ENCODE data around the gene FAM131A. TPM values are rescaled to one million over a fixed set of nuclear protein-coding genes. Genes with fewer than 3 reads are reported as not detected.
A peak's percentile ranks its signal among the peaks of the same experiment; 100 is the strongest.

FAM131A gene
- total RNA-seq, 1 experiment from 2014 or later: 14.4 TPM

- Histone ChIP-seq H3K4me1 (ENCODE audit: insufficient read depth, low read length) (peaks cover 9% of the 10 kb centered on the region; the same call in 1 of the 2 replicates), H3K14ac (ENCODE audit: insufficient read depth, low read length) (no peak overlapping the region), H2BK15ac (ENCODE audit: low read depth, low read length) (no peak overlapping the region), H3K27ac (ENCODE audit: insufficient read length, low read depth, low read length) (no peak overlapping the region), H4K91ac (ENCODE audit: insufficient read length, low read depth, low read length) (no peak overlapping the region), H3K4ac (ENCODE audit: low read depth, low read length) (no peak overlapping the region), H2BK5ac (ENCODE audit: insufficient read length, low read length) (no peak overlapping the region), H2AFZ (ENCODE audit: low read length) (no peak overlapping the region), H3K23me2 (ENCODE audit: insufficient read length, low read depth, low read length, poor library complexity, severe bottlenecking) (peaks cover 9% of the 10 kb centered on the region), H3K79me1 (ENCODE audit: insufficient read depth, low read depth, low read length, poor library complexity, severe bottlenecking) (no peaks in the 10 kb centered on the region), H3K9ac (ENCODE audit: extremely low read depth, insufficient read length, low read length) (no peak overlapping the region), H3K56ac (ENCODE audit: insufficient read length, low read depth, low read length) (no peak overlapping the region), H2BK120ac (ENCODE audit: low read depth, low read length, poor library complexity, severe bottlenecking) (no peak overlapping the region), H4K8ac (replicated peaks; ENCODE audit: insufficient read length, low read depth, low read length) (no peak overlapping the region), H3K4me2 (ENCODE audit: insufficient read depth, insufficient read length, low read length) (peak overlapping the region; percentile 80), H3T11ph (ENCODE audit: low read length) (no peak overlapping the region), H3K23ac (ENCODE audit: insufficient read length, low read depth, low read length) (no peak overlapping the region), H3K9me3 (ENCODE audit: control insufficient read depth, low read depth, low read length) (no peaks in the 10 kb centered on the region), H2BK12ac (ENCODE audit: insufficient read length, low read depth, low read length) (no peak overlapping the region), H4K20me1 (ENCODE audit: control insufficient read depth, insufficient read depth, insufficient read length) (peaks cover 2% of the 10 kb centered on the region), H3K18ac (ENCODE audit: insufficient read length, low read depth, low read length) (no peak overlapping the region), H3K27me3 (ENCODE audit: insufficient read depth, low read length) (peaks cover 33% of the 10 kb centered on the region), H4K5ac (ENCODE audit: insufficient read length, low read depth, low read length) (no peak overlapping the region), H3K79me2 (ENCODE audit: insufficient read depth, low read length) (no peaks in the 10 kb centered on the region), H2BK20ac (ENCODE audit: low read depth, low read length, poor library complexity, severe bottlenecking) (no peak overlapping the region), H2AK5ac (ENCODE audit: insufficient read length, low read length) (no peak overlapping the region)
- H3K27ac Mint-ChIP-seq: no peak overlapping the region
- no CpG with 5 or more reads among the region's 62 CpGs for WGBS (ENCODE audit: extremely low coverage, insufficient read length, low lambda C conversion rate)
- peak; percentile 71 for DNase-seq
- H3K4me1 Mint-ChIP-seq: peaks cover 38 to 39% of the 10 kb centered on the region in 2 experiments
- H3K9me3 Mint-ChIP-seq: peaks cover 0 to 3% of the 10 kb centered on the region in 2 experiments; a peak in 3 of 5 replicates
- no peaks in the 10 kb centered on the region for H3K36me3 Mint-ChIP-seq (ENCODE audit: insufficient read depth in 1 of 3, low read depth in 3 of 3)
- peak overlapping the region in 1 of 2 experiments; percentile 29; a peak in 2 of 5 replicates for H3K4me3 Mint-ChIP-seq
- TF ChIP-seq CTCF (conservative IDR thresholded peaks at IDR 0.05): no peak
- H3K27me3 Mint-ChIP-seq (ENCODE audit: low read depth): peaks cover 91% of the 10 kb centered on the region
Measured at GRCh38 chr3:184380185-184380626, 42.8 kb downstream of the FAM131A start.

Measured in H9 (cell line).